Astrocyte (in vitro differentiated cells and primary cell): Measurements from ENCODE around the gene CDKN2B-AS1.

Experiments
- CTCF ChIP-seq: IDR thresholded peaks from 2 replicates; pipeline ENCODE4 v1.5.1; 2011; ENCODE audit warnings: low read depth, mild to moderate bottlenecking, inconsistent platforms, low read length, moderate library complexity; ENCODE audit not compliant: insufficient read depth
- EZH2 ChIP-seq: IDR thresholded peaks from 2 replicates; pipeline ENCODE4 v1.6.1; 2012; ENCODE audit warnings: mild to moderate bottlenecking, low read length, inconsistent platforms; ENCODE audit not compliant: insufficient read depth

DNA sequence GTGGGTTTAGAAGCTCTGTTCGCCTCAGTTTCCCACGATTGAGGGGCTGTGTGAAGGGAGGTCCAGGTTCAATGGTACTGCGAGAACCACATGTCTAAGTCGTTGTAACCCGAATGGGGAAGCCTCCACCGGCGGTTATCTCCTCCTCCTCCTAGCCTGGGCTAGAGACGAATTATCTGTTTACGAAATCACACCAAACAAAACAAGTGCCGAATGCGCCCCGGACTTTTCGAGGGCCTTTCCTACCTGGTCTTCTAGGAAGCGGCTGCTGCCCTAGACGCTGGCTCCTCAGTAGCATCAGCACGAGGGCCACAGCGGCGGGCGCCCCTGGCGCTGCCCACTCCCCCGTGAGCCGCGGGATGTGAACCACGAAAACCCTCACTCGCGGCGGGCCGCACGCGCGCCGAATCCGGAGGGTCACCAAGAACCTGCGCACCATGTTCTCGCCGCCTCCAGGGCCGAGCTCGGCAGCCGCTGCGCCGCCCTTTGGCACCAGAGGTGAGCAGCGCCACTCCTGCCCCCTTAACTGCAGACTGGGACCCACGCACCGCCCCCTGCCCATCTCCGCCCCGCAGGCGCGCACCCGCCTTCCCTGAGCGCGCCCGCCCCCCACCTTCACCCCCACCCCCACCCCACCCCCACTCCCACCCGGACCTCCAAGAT, 567 bp upstream of the CDKN2B-AS1 start, which contains the start of gene CDKN2A:
- TF ChIP-seq CTCF, result no peak
- TF ChIP-seq EZH2, result no peak
